Measurements from ENCODE around the gene TRIM65.

The TRIM65 gene, protein sequence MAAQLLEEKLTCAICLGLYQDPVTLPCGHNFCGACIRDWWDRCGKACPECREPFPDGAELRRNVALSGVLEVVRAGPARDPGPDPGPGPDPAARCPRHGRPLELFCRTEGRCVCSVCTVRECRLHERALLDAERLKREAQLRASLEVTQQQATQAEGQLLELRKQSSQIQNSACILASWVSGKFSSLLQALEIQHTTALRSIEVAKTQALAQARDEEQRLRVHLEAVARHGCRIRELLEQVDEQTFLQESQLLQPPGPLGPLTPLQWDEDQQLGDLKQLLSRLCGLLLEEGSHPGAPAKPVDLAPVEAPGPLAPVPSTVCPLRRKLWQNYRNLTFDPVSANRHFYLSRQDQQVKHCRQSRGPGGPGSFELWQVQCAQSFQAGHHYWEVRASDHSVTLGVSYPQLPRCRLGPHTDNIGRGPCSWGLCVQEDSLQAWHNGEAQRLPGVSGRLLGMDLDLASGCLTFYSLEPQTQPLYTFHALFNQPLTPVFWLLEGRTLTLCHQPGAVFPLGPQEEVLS

DNA sequence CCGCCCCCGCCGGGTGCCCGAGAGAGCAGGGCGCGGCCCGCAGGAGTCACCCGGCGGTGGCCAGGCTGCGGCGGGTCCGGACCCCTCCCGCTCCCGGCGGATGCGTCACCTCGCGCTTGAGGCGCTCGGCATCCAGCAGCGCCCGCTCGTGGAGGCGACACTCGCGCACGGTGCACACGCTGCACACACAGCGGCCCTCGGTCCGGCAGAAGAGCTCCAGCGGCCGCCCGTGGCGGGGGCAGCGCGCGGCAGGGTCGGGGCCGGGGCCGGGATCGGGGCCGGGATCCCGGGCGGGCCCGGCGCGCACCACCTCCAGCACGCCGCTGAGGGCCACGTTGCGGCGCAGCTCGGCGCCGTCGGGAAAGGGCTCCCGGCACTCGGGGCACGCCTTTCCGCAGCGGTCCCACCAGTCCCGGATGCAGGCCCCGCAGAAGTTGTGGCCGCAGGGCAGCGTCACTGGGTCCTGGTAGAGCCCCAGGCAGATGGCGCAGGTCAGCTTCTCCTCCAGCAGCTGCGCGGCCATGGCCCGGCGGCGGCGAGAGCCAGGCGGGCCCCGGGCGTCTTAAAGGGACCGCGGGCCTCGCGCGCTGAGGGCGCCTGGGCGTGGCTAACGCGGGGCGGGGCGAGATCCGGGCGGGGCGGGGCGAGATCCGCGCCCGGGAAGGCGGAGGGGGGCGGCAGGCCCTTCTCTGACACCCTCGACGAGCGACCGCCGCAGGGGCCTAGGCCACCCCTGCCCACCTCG lies at the start of gene TRIM65:
TRIM65 (minus strand) TSS at position 537 of the 745 bp plus-strand sequence; CDS start at position 523, 14 bp downstream.
- peak; percentile 44 for DNase-seq

DNA sequence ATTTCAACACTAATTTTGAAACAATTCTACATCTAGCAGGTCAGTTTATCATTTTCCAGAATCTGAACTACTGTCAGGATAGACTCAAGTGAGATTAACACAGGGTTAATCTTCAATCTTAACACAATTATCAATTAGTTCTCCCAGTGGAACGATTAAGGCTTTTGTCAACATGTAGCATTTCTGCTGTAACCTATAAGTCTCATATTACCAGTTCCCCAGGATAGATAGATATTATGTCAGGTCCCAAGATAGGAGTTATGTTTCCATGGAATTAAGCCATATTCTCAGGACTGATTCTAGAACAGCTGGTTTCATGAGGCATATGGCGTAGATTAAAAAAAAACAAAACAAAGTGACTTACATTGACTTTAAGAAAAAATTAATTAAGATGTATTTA lies 48.5 kb upstream of the TRIM65 start:
- no peak for DNase-seq

DNA sequence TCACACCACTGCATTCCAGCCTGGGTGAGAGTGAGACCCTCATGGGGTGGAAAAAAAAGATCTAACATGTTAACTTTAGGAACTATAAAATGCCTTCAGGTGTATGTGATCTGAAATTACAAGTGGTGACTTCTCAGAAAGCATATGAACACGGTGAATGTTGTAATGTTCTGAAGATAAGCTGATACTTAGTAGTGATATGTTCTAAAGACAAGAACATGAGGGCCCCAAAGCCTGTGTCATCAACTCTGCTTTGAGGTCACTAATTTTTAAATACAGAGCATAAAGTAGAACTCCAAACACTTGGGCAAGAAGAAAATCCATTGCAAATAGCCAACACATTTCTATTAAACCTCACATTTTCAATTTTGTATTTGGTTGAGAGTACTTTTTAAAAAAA lies 46.7 kb upstream of the TRIM65 start:
- DNase-seq: no peak

DNA sequence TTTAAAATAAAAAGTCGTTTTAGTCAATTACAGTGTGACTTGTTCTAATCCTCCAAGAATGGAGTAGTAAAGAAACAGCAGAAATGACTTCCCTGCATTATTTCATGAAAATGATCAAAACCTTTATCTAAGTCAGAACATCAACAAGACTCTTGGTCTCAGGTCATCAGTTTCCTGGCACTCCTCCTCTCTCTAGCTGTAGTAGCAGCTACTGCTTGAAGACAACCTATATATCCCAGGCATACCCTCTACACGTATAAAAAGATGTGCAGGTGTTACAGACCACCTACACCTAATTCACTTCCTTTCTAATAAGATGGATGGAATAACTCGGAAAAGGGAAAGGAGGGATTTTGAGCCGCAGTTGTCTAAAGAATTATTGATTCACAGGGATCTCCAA lies 45.7 kb upstream of the TRIM65 start:
- DNase-seq: no peak

DNA sequence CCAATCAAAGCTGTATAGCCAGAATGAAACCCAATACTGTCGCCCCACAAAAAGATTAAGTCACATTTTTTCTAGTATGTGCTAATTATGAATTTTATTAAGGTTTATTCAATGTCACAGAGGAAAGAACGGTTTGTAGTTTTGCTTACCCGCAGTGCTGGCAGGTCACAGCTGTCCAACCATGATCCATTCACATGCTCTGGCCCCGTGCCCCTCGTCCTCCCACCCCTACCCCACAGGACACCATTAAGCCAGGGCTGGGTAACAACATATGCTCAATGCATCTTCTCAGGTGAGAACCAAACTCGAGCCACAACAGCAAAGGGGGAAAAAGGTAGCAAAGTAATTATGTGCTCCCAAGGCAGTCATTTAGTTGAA lies 44.7 kb upstream of the TRIM65 start:
- no peak for DNase-seq

DNA sequence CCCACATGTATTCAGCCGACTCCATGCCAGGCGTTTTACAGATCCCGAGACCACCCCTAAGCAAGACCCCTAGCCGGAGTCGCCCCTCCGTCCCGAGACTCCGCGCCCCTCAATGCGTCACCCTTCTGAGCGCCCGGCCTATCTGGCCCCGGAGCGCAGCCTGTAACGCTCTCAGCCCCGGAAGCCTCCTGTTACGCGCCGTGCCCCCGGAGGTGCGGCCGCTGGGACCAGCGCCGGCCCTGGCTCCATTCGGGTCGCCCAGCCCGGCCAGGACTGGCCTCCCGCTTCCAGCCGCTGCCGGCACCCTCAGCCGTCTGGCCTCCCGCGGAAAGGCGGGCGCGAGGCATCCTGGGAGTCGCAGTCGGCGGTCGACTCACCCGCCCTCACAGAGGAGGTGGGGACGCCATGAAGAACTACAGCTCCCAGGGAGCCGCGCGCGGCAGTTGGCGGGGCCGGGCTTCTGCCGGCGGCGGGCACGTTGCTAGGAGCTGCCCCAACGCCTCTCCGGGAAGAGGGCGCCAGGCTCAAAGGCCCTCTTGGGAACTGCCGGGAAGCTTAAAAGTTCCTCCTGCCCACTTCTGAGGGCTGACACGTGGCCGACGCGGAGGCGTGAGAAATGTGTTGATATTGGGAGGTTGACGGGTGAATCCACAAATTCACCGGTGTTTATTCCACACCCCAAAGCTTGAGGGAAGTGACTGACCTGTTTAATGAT lies 44.1 kb upstream of the TRIM65 start, which contains the start of gene FBF1:
FBF1 (minus strand) TSS at position 316 of the 715 bp plus-strand sequence. CDS start 2,893 bp downstream, outside the sequence.
- peak; percentile 92 for DNase-seq

DNA sequence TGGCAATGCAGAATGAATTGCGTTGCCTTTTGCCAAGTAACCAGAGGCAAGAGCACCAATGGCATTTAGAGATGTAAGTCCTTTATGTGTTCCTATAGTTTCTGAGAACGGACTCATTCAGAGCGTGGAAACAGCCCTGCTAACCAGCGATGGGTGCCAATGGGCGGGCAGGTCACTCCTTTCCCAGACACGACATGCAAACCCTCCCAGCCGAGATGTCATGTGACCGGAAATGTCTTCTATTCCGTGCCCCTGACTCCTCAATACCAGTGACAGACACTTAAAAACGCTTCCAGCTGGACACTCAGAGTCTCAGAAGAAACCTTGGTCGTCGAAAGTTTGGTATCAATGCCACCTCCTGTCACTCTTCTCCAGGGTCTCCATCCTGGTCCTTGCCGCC lies 40.9 kb upstream of the TRIM65 start:
- DNase-seq: no peak

DNA sequence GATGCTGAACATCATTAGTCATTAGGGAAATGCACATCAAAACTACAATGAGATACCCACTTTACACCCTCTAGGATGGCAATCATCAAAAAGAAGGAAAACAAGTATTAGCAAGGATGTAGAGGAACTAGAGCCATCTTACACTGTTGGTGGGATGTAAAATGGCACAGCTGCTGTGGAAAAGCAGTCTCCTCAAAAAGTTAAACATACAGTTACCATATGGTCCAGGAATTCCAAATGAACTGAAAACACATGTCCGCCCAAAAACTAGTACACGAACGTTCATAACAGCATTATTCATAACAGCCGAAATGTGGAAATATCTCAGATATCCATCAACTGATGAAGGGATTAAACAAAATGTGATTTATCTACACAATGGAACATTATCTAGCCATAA lies 37.1 kb upstream of the TRIM65 start:
- no peak for DNase-seq

DNA sequence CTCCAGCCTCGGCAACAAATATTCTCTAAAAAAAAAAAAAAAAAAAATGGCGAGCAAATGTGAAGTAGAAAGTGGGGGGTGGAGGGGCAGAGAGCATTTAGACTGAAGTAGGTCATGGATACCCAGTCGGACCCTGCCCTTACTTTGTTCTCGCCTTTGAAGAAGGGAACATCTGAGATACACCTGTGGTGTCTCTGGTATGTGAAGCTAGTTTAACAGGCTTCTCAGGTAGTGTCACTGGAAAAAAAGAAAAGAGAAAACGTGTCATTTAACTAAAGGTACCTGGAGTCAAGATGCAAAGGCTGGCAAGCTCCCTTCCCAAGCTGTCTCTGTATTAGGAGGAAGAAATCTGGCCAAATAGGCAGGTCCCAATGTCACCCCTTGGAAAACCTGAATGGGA lies 36.1 kb upstream of the TRIM65 start:
- DNase-seq: no peak

DNA sequence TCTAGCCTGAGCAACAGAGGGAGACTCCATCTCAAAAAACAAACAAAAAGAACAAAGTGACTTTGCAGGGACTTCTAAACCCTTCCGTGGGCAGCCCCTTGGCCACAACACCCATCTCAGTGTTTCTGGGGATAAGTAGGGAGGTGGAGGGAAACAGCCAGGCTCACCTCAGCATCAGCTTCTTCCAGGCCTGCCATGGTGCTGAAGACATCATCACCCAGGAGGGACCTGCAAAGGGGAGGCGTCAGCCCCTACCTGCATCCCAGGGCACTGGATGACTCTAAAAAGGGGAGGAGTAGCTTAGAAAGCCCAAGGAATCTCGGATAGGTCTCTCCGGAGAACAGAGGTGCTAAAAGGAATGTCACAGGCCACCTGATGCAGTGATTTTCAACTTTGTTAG lies 34.3 kb upstream of the TRIM65 start:
- DNase-seq: no peak

DNA sequence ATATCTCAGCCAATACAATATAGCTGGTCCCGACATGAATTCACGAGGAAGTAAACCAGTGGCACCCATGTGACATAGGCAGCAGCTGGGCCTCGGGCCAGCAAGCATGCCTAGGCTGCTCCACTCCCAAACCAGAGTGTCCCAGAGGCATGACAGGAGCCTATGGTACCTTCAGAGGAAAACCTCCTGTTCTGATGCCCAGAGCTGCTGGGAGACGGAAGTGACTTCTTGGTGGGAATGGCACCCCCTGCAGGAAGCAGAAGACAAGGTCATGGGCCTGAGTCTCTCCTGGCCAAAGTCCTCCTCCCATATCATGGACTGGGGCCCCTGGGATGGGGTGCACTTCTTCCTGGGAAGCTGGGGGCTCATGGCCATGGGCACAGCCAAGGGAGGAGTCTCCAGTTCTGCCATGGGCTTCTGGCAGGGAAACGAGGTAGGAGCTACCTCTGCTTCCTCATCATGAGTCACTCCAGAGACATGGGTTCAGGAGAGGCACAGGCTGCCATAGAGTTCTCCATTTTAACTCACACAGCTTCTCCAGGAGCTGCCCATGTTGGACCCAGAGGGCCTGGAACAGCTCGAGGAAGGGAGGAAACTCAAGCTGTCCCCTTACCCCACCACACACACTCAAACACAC lies 30.7 kb upstream of the TRIM65 start:
- no peak for DNase-seq

DNA sequence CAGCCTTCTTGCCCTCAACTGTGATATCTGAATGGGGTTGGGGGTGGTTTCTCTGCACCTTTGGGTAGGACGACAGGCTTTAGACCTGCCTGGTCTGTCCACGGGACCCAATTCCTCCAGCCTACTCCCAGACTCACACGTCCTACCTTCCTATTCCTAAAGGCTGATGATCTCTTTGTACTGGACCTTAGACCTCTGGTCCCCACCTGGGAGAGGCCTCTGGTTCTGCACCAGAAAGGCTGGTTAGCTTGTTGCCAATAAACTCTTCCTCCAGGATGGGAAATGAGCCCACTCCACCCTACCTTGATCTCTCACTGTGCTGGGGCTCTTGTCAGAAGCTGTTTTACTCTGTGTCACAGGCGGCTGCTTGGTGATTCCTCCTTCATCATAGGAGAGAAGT lies 29.7 kb upstream of the TRIM65 start:
- no peak for DNase-seq

DNA sequence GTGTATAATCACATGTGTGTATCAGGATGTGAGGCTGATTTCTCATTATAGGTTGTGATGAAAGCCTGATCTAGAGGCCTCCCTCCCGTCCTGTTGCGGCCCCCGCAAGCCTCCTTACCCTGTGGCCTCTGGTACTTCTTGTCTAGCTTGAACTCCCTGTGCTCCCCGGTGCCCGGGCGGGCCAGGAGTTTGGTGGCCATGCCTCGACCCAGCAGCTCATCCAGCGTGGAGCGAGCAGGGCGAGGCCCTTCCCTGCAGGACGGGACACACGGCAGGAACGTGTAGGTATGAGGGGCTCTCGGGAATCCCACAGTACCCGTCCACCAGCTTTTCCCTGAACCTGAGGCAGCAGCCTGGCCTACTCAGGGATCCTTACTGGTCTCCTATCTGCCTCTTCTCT lies 29.2 kb upstream of the TRIM65 start:
- no peak for DNase-seq

DNA sequence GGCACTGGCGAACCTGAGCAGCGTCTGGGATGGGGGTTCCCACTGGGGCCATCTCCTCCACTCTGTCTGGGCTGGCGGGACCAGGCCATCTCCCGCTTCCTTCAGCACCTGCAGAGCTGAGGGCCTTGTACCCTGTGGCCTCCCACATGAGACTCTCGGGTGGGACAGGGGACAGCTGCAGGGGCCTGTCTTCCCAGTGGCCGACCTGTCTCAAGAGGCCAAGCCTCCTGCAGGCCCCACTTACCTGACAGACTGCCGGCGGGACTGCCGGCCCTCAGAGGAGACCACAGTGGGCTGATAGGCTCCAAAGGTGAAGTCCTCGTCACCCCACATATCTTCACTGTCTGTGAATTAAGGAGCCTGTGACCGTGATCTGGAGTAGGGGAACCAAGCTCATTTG lies 28.4 kb upstream of the TRIM65 start:
- no peak for DNase-seq

DNA sequence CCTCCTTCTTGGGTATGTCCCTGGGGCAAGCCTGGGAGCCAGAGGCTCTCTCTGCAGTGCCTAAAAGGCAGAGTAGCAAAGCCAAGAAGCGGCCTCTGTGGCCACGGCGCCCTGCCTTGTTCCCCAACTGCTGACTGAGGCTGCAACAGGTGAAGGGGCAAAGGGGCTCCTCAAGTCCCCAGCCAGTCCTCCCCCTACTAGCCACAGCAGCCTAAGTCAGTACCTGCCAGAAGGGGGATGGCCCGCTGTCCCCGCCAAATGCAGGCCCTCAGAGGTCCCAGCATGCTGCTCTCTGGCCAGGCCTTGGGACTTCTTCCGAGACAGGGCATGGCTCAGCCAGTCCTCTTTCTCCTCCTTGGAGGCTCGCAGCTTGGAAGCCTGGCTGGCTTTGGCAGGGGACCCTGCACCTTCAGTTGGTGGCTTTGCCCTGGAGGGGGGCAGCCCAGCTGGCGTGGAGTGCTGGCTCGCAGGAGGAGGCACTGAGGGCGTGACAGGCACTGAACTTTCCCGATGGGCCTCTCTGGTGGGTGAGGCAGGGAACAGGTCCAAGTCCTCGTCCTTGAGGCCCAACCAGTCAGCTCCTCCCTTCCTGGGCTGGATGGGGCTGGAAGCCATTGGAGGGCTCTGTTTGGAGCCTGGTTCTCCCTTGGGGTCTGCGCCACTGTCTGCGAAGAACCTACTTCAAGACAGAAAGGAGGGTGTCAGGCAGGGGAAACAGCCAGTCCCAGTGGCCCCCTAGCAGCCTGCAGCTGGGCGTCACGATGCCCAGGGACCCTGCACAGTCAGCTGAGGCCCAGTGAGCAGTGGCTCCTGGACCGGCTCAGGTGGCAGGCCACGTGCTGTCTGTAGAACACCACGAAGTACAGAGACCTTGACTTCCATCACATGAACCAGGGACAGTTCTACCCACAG lies 26.5 kb upstream of the TRIM65 start:
- no peak for DNase-seq

DNA sequence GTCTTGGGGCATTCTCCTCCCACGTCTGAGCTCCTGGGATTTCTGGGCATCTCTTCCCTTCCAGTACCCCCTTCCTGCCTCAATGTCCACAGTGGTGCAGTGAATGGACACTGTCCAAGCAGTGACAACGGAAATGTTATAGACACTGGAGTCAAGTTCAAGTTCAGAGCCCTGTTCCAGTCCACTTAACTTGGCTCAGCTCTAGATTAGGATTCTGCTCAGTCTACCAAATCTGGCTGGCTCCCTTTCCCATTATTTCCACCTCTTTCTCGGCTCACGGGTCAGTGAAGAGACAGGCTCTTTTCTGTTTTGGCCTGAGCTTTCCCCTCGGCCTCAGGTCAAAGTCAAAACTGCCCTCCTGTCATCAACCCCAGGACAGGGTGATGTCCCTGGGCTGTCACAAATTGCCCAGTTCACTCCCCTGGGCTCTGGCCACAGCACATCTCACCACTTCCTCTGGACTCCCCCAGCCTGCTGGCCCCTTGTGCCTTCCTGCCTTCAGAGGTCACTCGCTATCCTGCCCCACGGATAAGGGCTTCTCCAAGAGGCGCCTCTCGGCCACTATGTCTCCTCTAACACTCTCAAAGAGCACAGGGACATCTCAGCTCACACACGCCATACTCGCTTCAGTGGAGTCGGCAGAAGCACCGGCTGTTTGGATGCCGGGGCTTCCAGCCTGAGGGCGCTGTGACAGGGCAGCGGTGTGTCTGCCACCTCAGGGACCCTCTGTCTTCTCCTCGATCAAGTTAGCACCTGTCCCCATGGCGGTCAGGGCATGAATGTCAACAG lies 25.6 kb upstream of the TRIM65 start:
- DNase-seq: no peak

DNA sequence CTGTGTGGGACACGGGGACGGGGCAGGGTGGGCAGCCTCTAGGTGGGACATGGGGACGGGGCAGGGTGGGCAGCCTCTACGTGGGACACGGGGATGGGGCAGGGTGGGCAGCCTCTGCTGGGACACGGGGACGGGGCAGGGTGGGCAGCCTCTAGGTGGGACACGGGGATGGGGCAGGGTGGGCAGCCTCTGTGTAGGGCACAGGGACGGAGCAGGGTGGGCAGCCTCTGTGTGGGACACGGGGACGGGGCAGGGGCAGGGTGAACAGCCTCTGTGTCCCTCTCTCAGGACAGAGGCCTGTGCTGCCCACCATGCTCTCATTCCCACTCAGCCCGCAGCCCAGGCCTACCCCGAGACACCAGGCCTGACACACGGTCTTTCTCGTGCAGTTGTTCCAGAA lies 24.8 kb upstream of the TRIM65 start:
- DNase-seq: no peak

DNA sequence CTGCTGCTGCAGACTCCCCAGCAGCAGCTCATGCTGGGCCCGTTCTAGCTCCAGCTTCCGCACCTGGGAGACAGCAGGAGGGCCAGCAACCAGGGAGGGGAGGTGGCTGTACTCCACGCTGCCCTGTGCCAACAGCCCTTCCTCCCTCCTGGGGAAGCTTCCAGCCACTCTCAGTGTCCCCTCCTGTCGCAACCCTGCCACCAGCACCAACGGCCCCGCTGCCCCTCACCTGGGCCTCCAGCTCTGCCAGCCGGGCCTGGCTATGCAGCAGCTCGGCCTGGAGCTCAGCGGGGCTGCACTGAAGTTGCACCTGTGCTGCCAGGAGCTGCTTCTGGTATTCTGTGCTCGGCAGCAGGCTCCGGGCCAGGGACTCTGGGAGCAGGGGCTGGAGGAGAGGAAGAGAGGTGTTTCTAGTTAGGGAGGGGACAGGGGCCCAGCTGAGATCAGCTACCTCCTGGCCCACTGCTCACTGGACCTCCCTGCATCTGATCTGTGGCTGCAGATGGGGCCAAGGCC lies 23.4 kb upstream of the TRIM65 start:
- DNase-seq: no peak

DNA sequence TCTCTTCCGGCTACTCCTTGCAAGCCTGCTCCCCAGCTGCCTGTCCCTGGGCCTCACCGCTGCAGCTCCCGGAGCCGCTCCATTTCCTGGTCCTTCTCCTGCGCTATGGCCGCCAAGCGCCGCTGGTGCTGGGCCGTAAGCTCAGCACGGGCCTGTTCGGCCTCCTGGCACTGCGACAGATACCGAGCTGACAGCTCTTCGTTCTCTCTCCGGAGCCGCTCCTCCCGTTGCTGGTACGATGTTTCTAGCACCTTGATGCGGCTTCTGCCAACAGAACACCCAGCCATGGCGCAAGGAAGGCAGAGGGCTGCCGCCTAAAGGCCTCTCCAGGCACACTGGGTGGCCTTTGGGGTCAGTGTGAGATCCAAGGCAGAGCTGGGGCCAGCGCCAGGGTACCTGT lies 22.9 kb upstream of the TRIM65 start:
- DNase-seq: no peak

DNA sequence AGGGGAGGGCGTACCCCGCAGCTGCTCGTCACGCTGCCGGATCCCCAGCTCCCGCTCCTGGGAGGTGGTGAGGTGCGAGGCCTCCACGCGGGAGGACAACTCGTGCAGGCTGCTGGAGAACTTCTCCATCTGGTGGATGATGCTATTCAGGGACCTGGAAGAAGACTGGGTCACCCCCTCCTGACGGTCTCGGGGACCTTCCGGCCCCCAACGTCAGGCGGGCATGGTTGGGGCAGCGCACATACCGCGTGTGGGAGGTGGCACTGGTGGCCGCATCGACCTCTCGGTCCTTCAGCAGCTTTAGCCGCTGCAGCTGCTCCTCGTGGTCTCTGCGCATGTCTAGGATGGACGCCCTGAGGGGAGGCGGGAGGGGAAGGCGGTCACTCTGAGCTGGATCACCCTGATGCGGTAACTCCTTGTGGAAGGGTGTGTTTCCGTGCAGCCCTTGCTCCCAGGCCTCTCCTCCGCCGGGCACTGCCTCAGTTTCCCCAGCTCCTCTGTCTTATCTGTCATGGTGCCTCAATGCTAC lies 21.2 kb upstream of the TRIM65 start:
- DNase-seq: no peak

All from NCI-H526 treated with DMSO at 0.1 percent for 48 hours (cell line).